HepG2 (cell line): ENCODE data around the gene HOXA5. TPM values are rescaled to one million over a fixed set of nuclear protein-coding genes. Genes with fewer than 3 reads are reported as not detected.

Experiments
- ATF7 ChIP-seq, 2 experiments: fragments of 450-650 bp in 1 of 2; sonication (generic) in 1 of 2; formaldehyde crosslinking in 1 of 2; IDR thresholded peaks; 2 replicates each; pipeline versions ENCODE4 v1.4.0 to v1.6.1; 2016 to 2020; ENCODE audit warnings: antibody characterized with exemption in 1 of 2, mild to moderate bottlenecking in 1 of 2, missing genetic modification reagents in 1 of 2
- CEBPG ChIP-seq: IDR thresholded peaks from 2 replicates; pipeline ENCODE4 v1.6.1; 2016
- FUBP1 ChIP-seq: sonication (generic); formaldehyde crosslinking; IDR thresholded peaks from 2 replicates; pipeline ENCODE4 v1.5.1; 2020; ENCODE audit warnings: missing genetic modification reagents, mild to moderate bottlenecking, borderline replicate concordance
- GPN1 ChIP-seq: sonication (generic); formaldehyde crosslinking; IDR thresholded peaks from 2 replicates; pipeline ENCODE4 v1.5.1; 2020; ENCODE audit warnings: missing genetic modification reagents, borderline replicate concordance
- HMG20A ChIP-seq: IDR thresholded peaks from 2 replicates; pipeline ENCODE4 v1.6.1; 2016; ENCODE audit warnings: borderline replicate concordance
- MLLT10 ChIP-seq: sonication (generic); formaldehyde crosslinking; IDR thresholded peaks from 2 replicates; pipeline ENCODE4 v1.4.0; 2020; ENCODE audit warnings: missing genetic modification reagents
- MNT ChIP-seq: fragments of 450-650 bp; IDR thresholded peaks from 2 replicates; pipeline ENCODE4 v1.6.1; 2016
- RFXAP ChIP-seq: sonication (generic); formaldehyde crosslinking; IDR thresholded peaks from 2 replicates; pipeline ENCODE4 v1.4.0; 2020; ENCODE audit warnings: missing genetic modification reagents, borderline replicate concordance
- SMC3 ChIP-seq: IDR thresholded peaks from 2 replicates; pipeline ENCODE4 v1.6.1; 2011; ENCODE audit warnings: low read length, improper control_type of control experiment
- SP2 ChIP-seq: sonication (generic); formaldehyde crosslinking; IDR thresholded peaks from 2 replicates; pipeline ENCODE4 v1.5.1; 2020; ENCODE audit warnings: mild to moderate bottlenecking, missing genetic modification reagents
- SRSF1 ChIP-seq: fragments of 200-400 bp; formaldehyde crosslinking; optimal IDR thresholded peaks from 2 replicates; pipeline ENCODE3; 2017; ENCODE audit warnings: mild to moderate bottlenecking, low read depth, low read length, moderate library complexity
- TFE3 ChIP-seq: IDR thresholded peaks from 2 replicates; pipeline ENCODE4 v1.6.1; 2016
- THAP8 ChIP-seq: sonication (generic); formaldehyde crosslinking; IDR thresholded peaks from 2 replicates; pipeline ENCODE4 v1.5.1; 2020; ENCODE audit warnings: missing genetic modification reagents, mild to moderate bottlenecking, borderline replicate concordance
- USF2 ChIP-seq, 2 experiments: sonication (generic) in 1 of 2; formaldehyde crosslinking in 1 of 2; IDR thresholded peaks; 2 replicates each; pipeline versions ENCODE4 v1.5.1 to v1.6.1; 2011 to 2020; ENCODE audit warnings: borderline replicate concordance in 1 of 2, low read depth in 1 of 2, low read length in 1 of 2, mild to moderate bottlenecking in 1 of 2, missing genetic modification reagents in 1 of 2, moderate library complexity in 1 of 2
- ZFAT ChIP-seq: sonication (generic); formaldehyde crosslinking; conservative IDR thresholded peaks from 2 replicates; pipeline ENCODE4 v1.8.1; 2023; ENCODE audit warnings: missing genetic modification reagents, inconsistent platforms
- ZNF12 ChIP-seq: sonication (generic); formaldehyde crosslinking; IDR thresholded peaks from 2 replicates; pipeline ENCODE4 v1.5.0; 2020; ENCODE audit warnings: missing genetic modification reagents
- ZNF136 ChIP-seq: sonication (generic); formaldehyde crosslinking; IDR thresholded peaks from 2 replicates; pipeline ENCODE4 v1.8.1; 2022; ENCODE audit warnings: low read depth, mild to moderate bottlenecking, moderate library complexity, missing genetic modification reagents
- ZNF501 ChIP-seq: sonication (generic); formaldehyde crosslinking; IDR thresholded peaks from 2 replicates; pipeline ENCODE4 v1.5.1; 2020; ENCODE audit warnings: mild to moderate bottlenecking, moderate library complexity, missing genetic modification reagents
- ZNF557 ChIP-seq: sonication (generic); formaldehyde crosslinking; IDR thresholded peaks from 2 replicates; pipeline ENCODE4 v1.4.0; 2020; ENCODE audit warnings: missing genetic modification reagents
- ZNF567 ChIP-seq: sonication (generic); formaldehyde crosslinking; IDR thresholded peaks from 2 replicates; pipeline ENCODE4 v1.8.1; 2023; ENCODE audit warnings: mild to moderate bottlenecking, missing genetic modification reagents, borderline replicate concordance
- ZSCAN21 ChIP-seq: sonication (generic); formaldehyde crosslinking; IDR thresholded peaks from 2 replicates; pipeline ENCODE4 v1.8.0; 2022; ENCODE audit warnings: mild to moderate bottlenecking, missing genetic modification reagents, moderate library complexity, borderline replicate concordance
- polyA plus RNA-seq, 8 experiments: library from polyadenylated mRNA; depleted of rRNA in 3 of 8; stranded (reverse) in 7 of 8; unstranded in 1 of 8; fragments of >200 nt; fragmentation: Illumina TruSeq in 4 of 8; extraction: Trizol in 4 of 8; gene quantifications; 2 replicates each; pipeline versions ENCODE4 v1.2.1 to v1.2.3, GENCODE V29; 2011 to 2016; ENCODE audit warnings: low read depth in 4 of 8, missing spikeins in 1 of 8, mixed read lengths in 1 of 8; ENCODE audit not compliant: insufficient read depth in 1 of 8
- total RNA-seq, 5 experiments: library from RNA; depleted of rRNA; stranded (reverse); fragments of >200 nt; fragmentation: Illumina TruSeq; extraction: Trizol; gene quantifications; 2 replicates each; pipeline ENCODE4 v1.2.3, GENCODE V29; 2016; ENCODE audit warnings: low read depth in 1 of 5

The HOXA5 gene
- total and polyA plus RNA-seq, 2 of the 13 experiments (the other 11 are each of a cell fraction or from before 2014, with no cell fraction given), result 3.2 to 3.6 TPM

- 0 out of 2 replicates have a peak, but pooled peaks have one; percentile 28 for TF ChIP-seq MNT
- no peak; the same call in 1 of the 2 replicates for TF ChIP-seq ZSCAN21
- TF ChIP-seq FUBP1, result no peak
- TF ChIP-seq HMG20A (CRISPR knock-in tag), result no peak
- TF ChIP-seq GPN1, result no peak
- no peak for TF ChIP-seq SP2 (CRISPR knock-in tag)
- peak; percentile 33 for TF ChIP-seq CEBPG (CRISPR knock-in tag)
- TF ChIP-seq ZNF567 (CRISPR knock-in tag), result no peak
- TF ChIP-seq USF2 (IDR thresholded peaks at IDR 0.05; ENCODE audit: low read depth, low read length), result peak; percentile 60
- TF ChIP-seq USF2 (CRISPR knock-in tag; IDR thresholded peaks at IDR 0.05; ENCODE audit: borderline replicate concordance), result peak; percentile 87
- TF ChIP-seq ZNF501 (CRISPR knock-in tag), result no peak; the same call in 1 of the 2 replicates
- TF ChIP-seq THAP8 (CRISPR knock-in tag), result no peak
- TF ChIP-seq SRSF1, result no peak
- no peak for TF ChIP-seq ZNF136 (CRISPR knock-in tag)
- TF ChIP-seq TFE3 (CRISPR knock-in tag), result peak; percentile 16; the same call in 1 of the 2 replicates
- peak; percentile 14; the same call in 1 of the 2 replicates for TF ChIP-seq SMC3
- no peak for TF ChIP-seq ZFAT (CRISPR knock-in tag)
- TF ChIP-seq ZNF557 (CRISPR knock-in tag), result no peak
- no peak for TF ChIP-seq MLLT10 (CRISPR knock-in tag)
- TF ChIP-seq ZNF12 (CRISPR knock-in tag), result no peak
- no peak for TF ChIP-seq RFXAP (CRISPR knock-in tag)
- TF ChIP-seq ATF7 (IDR thresholded peaks at IDR 0.05), result no peak
- TF ChIP-seq ATF7 (CRISPR knock-in tag; IDR thresholded peaks at IDR 0.05), result no peak
Observed at GRCh38 chr7:27143023-27143949, at the start of gene HOXA5 (continued).
